ENCODE data around the gene CTXN1. TPM values are rescaled to one million over a fixed set of nuclear protein-coding genes. Genes with fewer than 3 reads are reported as not detected.

Gene CTXN1
- total RNA-seq, 2 experiments from 2014 or later = not detected

GRCh38 chr19:7879111-7879807, 46.7 kb downstream of the CTXN1 start:
- POLR2A ChIA-PET = no interaction called here

GRCh38 chr19:7877249-7877836, 48.6 kb downstream of the CTXN1 start:
- ChIA-PET POLR2A (no interaction called here), CTCF (interaction anchor here (0.7 to 1.4 kb wide), 4 partner anchors 9 to 28 kb away, joined by 3 to 4 read pairs (median 3); partner anchors contain the start of genes LRRC8E and MAP2K7)
- Mint-ChIP-seq H3K27ac (no peak overlapping the region), H3K36me3 (ENCODE audit: low read depth) (no peaks in the 10 kb centered on the region), H3K27me3 (peaks cover 22% of the 10 kb centered on the region), H3K9me3 (no peaks in the 10 kb centered on the region), H3K4me1 (peaks cover 12% of the 10 kb centered on the region), H3K4me3 (no peak overlapping the region)
- no peak for DNase-seq

More at GRCh38 chr19:7879111-7879807, 46.7 kb downstream of the CTXN1 start:
- no peak for DNase-seq
- Mint-ChIP-seq H3K4me1 (peaks cover 9% of the 10 kb centered on the region), H3K36me3 (ENCODE audit: low read depth) (no peaks in the 10 kb centered on the region), H3K27me3 (peaks cover 14% of the 10 kb centered on the region), H3K27ac (no peak overlapping the region), H3K9me3 (no peaks in the 10 kb centered on the region), H3K4me3 (no peak overlapping the region)
- CTCF ChIA-PET = interaction anchor here (1.4 to 1.5 kb wide), 2 partner anchors 10 to 26 kb away, joined by 4 to 8 read pairs; no protein-coding TSS in a partner anchor

- H3K4me1 Mint-ChIP-seq = peaks cover 31% of the 10 kb centered on the region
- CTCF ChIA-PET = interaction anchor here (0.8 to 1.5 kb wide), 3 partner anchors 13 to 28 kb away, joined by 3 to 4 read pairs (median 3); partner anchors contain the start of gene MAP2K7
Observed at GRCh38 chr19:7874897-7875273, 51.0 kb downstream of the CTXN1 start.

More at GRCh38 chr19:7874897-7875273, 51.0 kb downstream of the CTXN1 start:
- H3K27me3 Mint-ChIP-seq = peaks cover 34% of the 10 kb centered on the region
- no peak overlapping the region for H3K27ac Mint-ChIP-seq
- POLR2A ChIA-PET = no interaction called here
- H3K4me3 Mint-ChIP-seq = peak overlapping the region; percentile 48
- no peaks in the 10 kb centered on the region for H3K9me3 Mint-ChIP-seq
- no peaks in the 10 kb centered on the region for H3K36me3 Mint-ChIP-seq (ENCODE audit: low read depth)
- DNase-seq = no peak

Other genes starting within 250 kb of the CTXN1 start
- not detected for gene MCEMP1, start 249.0 kb downstream of the CTXN1 start, total RNA-seq
- 100 to 1,000 TPM; 105 to 106 TPM for gene TRAPPC5, start 245.3 kb downstream of the CTXN1 start, total RNA-seq
- gene FCER2, start 224.0 kb downstream of the CTXN1 start, total RNA-seq = under 1 TPM; 0.23 to 0.30 TPM
- not detected for gene CLEC4G, start 194.0 kb downstream of the CTXN1 start, total RNA-seq
- not detected for gene CD209, start 178.6 kb downstream of the CTXN1 start, total RNA-seq
- gene CLEC4M, start 162.9 kb downstream of the CTXN1 start, total RNA-seq = not detected
- gene EVI5L, start 95.9 kb downstream of the CTXN1 start, total RNA-seq = 10 to 100 TPM in 1 of 2 experiments, 1 to 10 TPM in 1; 9.7 to 11.2 TPM
- under 1 TPM; 0.10 to 0.15 TPM for gene PRR36, start 51.7 kb downstream of the CTXN1 start, total RNA-seq
- gene LRRC8E, start 37.6 kb downstream of the CTXN1 start, total RNA-seq = not detected
- gene MAP2K7, start 22.3 kb downstream of the CTXN1 start, total RNA-seq = 10 to 100 TPM; 44.1 to 45.6 TPM
- 1 to 10 TPM in 1 of 2 experiments, under 1 TPM in 1; 0.79 to 1.4 TPM for gene TGFBR3L, start 11.3 kb downstream of the CTXN1 start, total RNA-seq
- gene SNAPC2, start 5.8 kb downstream of the CTXN1 start, total RNA-seq = 10 to 100 TPM; 18.6 to 19.1 TPM
- gene TIMM44, start 17.5 kb upstream of the CTXN1 start, total RNA-seq = 10 to 100 TPM; 44.0 to 59.9 TPM
- gene ELAVL1, start 79.5 kb upstream of the CTXN1 start, total RNA-seq = 100 to 1,000 TPM; 109 TPM
- gene CCL25, start 126.6 kb upstream of the CTXN1 start, total RNA-seq = 1 to 10 TPM; 5.2 to 7.4 TPM
- gene FBN3, start 223.5 kb upstream of the CTXN1 start, total RNA-seq = not detected

Data from activated CD4-positive, alpha-beta T cell treated with anti-CD3 and anti-CD28 coated beads, Interleukin-2, amount 10 ng/mL, durations not matched to agents 7 days and 5 days (primary cell).